HG02763 (cell line): Measurements from ENCODE around the gene RNF31.

Experiments
- ATAC-seq: cut with Tn5 transposase; IDR thresholded peaks from one replicate; pipeline ENCODE4 v1.9.1; 2021; ENCODE audit warnings: mild to moderate bottlenecking, moderate library complexity; ENCODE audit not compliant: unreplicated experiment

RNF31 gene

DNA sequence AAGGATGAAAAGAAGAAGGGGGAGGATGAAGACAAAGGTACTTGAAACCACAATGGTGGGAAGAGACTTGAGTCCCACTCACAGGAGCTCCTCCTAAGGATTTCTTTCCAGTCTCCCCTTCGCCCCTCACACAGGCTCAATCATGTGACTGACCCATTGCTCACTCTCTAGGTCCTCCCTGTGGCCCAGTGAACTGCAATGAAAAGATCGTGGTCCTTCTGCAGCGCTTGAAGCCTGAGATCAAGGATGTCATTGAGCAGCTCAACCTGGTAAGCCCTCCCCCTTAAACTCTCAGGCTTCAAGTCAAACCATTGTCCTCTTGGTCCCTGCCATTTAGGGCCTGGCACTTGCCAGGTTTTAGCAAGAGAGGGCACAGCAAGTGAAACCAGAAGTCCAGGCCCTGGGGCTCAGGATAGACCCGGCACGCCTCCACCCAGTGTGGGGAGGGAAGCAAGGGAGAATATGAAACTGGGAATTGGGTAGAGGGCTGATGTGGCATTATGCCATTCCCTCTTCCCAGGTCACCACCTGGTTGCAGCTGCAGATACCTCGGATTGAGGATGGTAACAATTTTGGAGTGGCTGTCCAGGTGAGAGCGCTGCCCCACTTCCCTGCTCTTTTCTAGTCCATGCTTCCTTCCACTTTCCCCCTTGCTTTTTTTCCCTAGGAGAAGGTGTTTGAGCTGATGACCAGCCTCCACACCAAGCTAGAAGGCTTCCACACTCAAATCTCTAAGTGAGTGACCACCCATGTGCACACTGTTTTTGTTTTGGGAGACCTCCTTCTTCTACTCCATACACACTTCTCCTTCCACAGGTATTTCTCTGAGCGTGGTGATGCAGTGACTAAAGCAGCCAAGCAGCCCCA, 9.5 kb upstream of the RNF31 start:
- ATAC-seq = no peak

DNA sequence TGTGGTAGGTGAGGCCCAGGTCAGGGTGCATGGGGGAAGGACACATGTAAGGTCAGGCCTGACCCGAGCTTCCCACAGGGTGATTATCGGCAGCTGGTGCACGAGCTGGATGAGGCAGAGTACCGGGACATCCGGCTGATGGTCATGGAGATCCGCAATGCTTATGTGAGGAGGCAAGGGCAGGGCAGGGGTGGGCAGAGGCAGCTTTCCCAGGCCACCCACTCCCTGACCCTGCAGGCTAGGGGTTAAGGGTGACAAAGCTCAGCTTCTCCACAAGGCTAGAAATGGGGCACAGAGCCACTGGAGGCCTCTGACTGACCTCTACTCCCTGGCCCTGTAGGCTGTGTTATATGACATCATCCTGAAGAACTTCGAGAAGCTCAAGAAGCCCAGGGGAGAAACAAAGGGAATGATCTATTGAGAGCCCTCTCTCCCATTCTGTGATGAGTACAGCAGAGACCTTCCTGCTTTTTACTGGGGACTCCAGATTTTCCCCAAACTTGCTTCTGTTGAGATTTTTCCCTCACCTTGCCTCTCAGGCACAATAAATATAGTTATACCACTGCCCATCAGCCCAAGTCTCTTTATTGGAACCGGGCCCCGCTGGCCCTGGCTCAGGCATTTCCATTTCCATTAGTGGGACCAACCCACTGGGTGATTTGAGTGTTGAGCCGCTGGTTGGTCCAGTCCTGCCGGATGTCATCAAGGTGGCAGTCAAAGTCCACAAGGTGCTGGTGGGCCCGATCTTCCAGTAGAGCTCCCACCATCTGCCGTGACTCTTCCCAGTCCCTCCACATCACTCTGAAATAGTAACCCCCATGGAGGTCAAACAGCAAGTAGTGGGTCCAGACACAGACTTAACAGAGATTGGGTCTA, 8.7 kb upstream of the RNF31 start:
- ATAC-seq = no peak

DNA sequence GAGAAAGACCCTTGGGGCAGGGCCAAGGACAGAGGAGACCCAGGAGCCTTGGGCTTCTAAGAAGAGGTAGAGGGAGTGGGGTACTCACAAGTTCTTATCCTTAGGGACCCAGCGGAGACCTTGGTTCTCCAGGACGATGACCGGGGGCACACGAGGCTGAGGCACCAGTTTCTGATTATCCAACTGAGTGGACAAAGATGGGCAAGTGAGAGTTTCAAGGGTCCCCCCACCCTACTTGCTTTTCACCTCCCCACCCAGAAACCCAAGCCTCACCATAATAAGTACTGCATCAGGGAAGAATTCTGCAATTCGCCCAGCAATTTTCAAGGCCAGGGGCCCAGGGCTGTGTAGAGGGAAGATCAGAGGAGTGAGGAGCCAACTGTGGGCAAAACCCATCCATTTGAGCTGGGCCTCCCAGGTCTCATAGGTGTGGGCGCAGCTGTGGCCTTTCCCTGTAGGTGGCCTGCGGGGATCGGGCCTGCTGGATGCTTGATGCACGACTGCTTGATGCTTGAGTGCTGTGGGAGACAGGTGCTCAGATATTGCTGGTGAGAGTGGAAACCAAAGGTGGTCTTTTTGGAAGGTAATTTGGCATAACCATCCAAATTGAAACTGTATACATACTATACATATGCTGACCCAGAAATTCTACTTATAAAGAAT, 7.9 kb upstream of the RNF31 start:
- ATAC-seq = no peak

DNA sequence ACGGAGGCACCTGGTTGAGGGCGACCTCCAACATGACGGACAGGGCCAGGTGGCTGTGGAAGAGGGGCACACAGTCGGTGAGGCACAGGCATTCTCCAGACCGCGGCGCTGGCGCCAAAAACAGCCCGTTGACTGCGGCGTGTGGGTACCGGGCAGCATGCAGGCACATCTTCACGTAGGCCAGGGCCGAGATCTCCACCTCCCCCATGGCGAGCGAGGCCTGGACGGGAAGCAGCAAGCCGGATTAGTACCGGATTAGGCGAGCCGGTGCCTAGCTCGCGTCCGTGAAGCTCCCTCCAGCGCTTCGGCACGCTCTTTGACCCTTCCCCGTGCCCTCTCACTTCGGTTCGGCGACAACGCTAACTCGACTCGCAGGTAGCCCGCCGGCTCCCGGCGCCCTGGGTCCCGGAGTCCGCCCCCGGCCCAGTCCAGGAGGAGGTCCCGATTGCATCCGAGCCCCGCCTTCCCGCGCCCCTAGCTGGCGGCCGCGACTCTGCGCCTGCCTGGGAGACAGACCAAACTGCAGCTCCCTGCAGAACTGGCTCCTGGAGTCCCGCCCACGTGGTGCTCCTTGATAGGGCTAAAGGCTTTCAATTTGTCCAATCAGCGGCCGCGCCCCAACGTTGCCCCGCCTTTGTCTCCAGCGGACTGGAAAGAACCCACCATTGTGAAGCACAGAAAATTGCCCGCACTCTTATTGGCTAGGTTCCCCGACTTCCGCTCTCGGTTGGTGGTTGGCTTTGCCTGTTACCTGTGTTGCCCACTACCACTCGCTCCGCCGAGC, 6.0 kb upstream of the RNF31 start, which contains the start of gene EMC9:
Gene EMC9, minus strand, starts transcription at position 495 of the 784 bp plus-strand sequence. Its CDS starts 287 bp downstream, at position 208.
- ATAC-seq = peak; percentile 83

DNA sequence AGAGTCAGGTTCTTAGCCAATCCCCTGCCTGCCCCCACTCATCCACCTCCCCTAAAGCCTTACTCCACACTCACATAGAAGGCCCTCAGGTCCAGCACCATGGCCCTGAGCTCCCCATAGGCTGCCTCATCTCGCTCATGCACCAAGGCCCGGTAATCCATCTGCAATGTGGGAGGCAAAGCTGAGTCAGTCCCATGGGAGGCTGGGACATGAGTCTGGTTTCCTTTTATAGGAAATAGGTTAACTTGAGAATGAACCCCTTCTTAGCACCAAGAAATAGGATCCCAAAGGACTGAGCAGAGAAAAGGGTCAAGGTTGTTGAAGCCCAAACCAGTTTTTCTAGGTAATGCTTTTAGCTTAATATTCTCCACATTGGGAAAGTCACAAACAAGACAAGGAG, 3.8 kb upstream of the RNF31 start:
- no peak for ATAC-seq

DNA sequence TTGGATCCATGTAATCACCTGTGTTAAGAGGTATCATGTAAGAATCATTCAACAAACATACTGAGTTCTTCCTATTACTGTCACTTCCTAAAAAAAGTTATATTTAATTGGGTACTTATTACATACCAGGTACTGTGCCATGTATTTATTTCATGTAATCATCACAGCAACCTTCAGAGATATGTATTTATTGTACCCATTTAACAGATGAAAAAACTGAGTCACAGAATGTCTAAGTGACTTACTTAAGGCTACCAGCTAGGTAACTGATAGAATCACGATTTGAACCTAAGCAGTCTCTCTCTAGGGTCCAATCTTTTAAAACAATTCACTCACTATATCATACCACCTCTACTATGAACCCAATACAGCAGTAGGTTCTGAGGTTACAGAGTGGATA, 2.8 kb upstream of the RNF31 start:
- ATAC-seq = no peak

DNA sequence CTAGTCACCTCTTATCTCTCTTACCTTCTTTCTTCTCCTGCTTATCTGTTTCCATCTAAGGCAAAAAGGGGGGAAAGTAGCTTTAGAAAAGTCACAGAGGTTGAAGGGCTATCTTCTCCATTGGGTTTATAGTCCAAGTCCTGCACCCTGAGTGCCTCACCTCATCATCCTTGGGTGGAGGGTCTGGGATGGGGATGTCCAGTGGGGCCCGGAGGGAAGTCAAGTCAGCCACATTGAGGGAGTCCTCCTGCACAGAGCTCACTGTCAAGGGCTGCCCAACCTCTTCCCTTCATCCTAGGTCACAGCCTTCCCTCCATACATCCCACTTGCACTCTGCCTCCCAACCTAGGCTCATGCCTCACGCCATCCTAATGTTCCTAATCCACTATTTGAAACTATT, 2.1 kb upstream of the RNF31 start:
- ATAC-seq = no peak

DNA sequence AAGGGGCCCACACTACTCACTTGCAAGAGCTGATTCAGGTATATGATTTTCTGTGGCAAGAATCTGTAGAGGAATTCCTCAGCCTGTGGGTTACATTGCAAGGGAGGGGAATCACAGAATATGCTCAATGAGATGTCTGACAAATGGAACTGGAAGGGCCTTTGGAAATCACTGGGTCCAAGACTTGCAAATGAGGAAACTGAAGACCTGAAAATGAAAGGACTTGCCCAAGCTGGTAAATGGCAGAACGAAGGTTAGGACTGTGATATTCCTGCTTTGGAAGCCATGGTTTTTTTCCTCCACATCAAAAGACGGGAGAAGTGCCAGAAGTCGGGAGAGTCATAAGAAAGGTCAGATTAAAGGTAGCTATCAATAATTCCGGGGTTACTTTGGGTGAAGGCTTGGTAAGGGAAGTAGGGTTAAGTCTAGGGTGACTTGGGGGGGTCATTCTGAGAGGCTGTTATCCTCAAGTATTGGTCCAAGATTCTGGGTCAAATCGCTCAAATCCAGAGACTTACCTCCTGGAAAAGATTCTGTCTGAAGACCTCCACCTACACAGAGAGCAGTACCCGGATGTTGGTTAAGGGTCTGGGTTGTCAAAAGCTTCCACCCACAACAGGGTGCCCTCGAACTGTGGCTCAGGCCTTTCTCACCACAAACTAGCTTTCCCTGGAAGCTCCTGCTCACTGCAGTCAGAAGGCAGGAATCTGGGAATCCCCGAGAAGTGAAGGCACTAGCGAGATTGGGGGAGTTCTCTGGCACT, 1.4 kb upstream of the RNF31 start:
- no peak for ATAC-seq

DNA sequence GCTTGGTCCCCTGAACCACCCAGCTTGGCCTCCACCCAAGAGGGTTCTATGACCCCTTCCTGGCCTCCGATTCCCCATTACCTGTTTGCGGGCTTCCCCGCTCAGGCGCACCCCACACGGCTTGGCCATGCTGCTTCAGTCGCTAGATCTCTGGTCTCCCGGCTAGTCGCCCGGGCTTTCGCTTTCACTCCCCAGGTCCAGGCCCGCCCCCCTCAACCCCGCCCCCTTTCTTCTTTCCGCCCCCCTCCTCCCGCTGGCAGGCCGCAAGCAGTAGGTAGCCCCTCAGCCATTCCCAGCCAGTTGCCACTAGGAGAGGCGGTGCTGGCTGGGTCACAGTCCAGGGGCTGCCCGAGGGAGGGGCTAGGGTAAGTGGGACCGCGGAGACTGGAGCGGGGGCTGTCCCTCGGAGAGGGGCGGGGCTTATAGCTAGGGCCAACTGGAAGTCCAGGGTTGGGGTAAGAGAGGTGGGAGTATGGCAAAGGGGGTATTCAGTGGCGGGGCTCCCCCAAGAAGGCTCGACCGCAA, 783 bp upstream of the RNF31 start, which contains the start of gene PSME2:
Gene PSME2, minus strand, starts transcription at position 158 of the 525 bp plus-strand sequence. Its CDS starts 29 bp downstream, at position 129.
- peak; percentile 62 for ATAC-seq

DNA sequence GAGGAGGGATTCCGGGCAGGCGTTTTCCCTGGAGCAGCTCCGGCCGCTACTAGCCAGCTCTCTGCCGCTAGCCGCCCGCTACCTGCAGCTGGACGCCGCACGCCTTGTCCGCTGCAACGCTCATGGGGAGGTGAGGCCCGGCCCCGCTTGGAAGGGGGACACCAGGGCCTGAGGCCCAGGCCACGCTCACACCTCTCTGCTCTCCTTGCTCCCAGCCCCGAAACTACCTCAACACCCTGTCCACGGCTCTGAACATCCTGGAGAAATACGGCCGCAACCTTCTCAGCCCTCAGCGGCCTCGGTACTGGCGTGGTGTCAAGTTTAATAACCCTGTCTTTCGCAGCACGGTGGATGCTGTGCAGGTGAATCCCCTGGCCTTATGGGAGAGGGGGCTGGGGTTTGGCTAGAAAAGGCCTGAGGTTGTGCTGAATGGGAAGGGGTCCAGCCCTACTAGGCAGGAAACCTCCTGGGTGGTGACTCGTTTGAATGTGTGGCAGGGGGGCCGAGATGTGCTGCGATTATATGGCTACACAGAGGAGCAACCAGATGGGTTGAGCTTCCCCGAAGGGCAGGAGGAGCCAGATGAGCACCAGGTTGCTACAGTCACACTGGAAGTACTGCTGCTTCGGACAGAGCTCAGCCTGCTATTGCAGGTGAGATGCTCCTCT, 597 bp downstream of the RNF31 start:
- no peak for ATAC-seq

DNA sequence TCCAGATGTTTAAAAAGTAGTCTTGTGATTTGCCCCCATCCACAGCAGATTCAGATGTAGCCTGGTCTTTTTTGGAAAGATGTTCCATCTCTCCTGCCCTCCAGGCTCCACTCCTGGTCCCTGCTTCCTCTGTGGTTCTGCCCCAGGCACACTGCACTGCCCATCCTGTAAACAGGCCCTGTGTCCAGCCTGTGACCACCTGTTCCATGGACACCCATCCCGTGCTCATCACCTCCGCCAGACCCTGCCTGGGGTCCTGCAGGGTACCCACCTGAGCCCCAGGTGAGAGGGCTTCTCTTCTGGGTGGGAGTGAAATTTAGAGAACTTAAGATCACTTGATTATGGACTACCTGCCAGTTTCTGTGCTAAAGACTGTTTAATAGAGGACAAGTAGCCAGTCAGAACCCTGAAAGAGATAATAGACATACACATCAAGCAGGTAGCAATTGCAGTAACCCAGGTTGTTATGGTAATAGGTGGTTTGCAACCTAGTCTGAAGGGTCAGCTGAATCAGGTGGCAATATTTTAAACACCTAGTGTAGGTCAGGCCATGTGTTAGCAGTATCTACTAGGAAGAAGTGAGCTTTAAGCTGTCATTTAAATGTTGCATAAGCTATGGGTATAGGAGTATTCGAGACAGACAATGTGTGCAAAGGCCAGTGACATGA, 2.1 kb downstream of the RNF31 start:
- no peak for ATAC-seq

DNA sequence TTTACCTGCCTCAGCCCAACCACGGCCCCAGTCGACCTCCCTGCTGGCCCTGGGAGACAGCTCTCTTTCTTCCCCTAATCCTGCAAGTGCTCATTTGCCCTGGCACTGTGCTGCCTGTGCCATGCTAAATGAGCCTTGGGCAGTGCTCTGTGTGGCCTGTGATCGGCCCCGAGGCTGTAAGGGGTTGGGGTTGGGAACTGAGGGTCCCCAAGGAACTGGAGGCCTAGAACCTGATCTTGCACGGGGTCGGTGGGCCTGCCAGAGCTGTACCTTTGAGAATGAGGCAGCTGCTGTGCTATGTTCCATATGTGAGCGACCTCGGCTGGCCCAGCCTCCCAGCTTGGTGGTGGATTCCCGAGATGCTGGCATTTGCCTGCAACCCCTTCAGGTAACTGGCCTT, 2.8 kb downstream of the RNF31 start:
- no peak for ATAC-seq

DNA sequence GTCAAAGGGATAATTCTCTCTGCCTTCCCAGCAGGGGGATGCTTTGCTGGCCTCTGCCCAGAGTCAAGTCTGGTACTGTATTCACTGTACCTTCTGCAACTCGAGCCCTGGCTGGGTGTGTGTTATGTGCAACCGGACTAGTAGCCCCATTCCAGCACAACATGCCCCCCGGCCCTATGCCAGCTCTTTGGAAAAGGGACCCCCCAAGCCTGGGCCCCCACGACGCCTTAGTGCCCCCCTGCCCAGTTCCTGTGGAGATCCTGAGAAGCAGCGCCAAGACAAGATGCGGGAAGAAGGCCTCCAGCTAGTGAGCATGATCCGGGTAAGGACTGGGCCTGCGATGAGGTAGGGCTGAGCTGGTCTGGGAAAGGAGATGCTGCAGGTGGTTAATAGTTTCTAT, 3.3 kb downstream of the RNF31 start:
- no peak for ATAC-seq

DNA sequence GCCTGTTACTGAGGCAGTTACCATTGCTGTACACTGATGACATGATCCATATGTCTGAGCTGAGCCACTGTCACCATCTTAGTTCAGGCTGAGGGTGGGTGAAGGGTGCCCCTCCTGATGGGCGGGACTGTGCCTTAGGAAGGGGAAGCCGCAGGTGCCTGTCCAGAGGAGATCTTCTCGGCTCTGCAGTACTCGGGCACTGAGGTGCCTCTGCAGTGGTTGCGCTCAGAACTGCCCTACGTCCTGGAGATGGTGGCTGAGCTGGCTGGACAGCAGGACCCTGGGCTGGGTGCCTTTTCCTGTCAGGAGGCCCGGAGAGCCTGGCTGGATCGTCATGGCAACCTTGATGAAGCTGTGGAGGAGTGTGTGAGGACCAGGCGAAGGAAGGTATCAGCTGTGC, 3.7 kb downstream of the RNF31 start:
- ATAC-seq = no peak

DNA sequence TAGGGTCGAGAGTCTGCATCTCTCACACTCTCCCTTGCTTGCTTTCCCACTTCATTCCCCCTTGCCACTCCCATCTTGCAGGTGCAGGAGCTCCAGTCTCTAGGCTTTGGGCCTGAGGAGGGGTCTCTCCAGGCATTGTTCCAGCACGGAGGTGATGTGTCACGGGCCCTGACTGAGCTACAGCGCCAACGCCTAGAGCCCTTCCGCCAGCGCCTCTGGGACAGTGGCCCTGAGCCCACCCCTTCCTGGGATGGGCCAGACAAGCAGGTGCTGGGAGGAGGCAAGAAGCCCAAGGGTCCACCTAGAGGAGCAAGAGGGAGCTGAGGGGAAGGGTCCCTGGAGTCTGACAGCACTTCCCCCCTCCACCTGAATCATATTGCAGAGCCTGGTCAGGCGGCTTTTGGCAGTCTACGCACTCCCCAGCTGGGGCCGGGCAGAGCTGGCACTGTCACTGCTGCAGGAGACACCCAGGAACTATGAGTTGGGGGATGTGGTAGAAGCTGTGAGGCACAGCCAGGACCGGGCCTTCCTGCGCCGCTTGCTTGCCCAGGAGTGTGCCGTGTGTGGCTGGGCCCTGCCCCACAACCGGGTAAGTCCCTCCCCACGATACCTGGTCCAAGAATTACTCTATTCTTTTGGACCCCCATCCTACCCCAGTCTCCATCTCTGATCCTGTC, 4.2 kb downstream of the RNF31 start:
- ATAC-seq = no peak

DNA sequence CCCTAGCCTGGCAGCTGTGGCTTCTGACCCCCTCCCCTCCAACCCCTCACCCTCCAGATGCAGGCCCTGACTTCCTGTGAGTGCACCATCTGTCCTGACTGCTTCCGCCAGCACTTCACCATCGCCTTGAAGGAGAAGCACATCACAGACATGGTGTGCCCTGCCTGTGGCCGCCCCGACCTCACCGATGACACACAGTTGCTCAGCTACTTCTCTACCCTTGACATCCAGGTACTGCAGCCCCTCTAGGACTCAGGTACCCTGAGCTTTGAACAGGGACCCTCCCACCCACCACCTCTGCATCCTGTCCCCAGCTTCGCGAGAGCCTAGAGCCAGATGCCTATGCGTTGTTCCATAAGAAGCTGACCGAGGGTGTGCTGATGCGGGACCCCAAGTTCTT, 7.8 kb downstream of the RNF31 start:
- no peak for ATAC-seq

DNA sequence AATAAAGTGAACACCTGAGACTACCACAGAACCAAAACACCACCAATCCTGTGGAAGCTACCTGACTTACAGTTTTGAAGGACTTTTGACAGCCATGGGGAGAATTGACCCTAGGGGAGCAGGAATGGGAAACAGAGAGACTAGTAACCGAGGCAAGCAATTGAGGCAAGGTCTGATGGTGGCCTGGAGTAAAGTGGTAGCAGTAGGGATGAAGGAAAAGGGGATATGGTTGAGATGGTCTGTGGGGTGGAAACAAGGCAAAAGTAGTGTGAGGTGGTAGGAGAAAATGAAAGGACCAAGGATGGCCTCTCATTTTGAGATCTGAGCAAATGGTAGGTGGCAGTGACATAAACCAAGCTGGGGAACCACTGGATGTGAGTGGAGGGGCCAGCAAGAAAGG, 9.5 kb downstream of the RNF31 start:
- ATAC-seq = no peak

DNA sequence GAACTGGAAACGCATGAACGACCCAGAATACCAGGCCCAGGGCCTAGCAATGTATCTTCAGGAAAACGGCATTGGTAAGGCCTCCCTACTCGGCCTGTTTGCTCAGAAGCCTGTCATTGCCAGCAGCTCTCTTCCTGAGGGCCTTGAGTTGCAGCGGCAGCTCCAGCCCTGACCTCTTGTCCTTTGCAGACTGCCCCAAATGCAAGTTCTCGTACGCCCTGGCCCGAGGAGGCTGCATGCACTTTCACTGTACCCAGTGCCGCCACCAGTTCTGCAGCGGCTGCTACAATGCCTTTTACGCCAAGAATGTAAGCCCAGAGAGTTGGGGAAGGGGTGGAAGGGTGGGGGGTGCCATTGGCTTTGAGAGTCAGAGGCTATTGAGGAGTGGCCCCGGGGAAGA, 10.0 kb downstream of the RNF31 start:
- ATAC-seq = no peak
